ENCODE results near the gene TBC1D22A.

- TF ChIP-seq POLR2A (IDR thresholded peaks at IDR 0.05; ENCODE audit: low read length) (no peak), GATA1 (IDR thresholded peaks at IDR 0.05; ENCODE audit: low read depth, low read length) (no peak)
Measured at GRCh38 chr22:47180796-47181195, 418.3 kb downstream of the TBC1D22A start.
